Esophagus squamous epithelium (tissue), 5 donors: ENCODE results near the gene ZNF496. TPM values are rescaled to one million over a fixed set of nuclear protein-coding genes. Genes with fewer than 3 reads are reported as not detected.
"Not testable (repeated sequence)": the region's sequence is repeated elsewhere in the genome, so short reads cannot be mapped to it uniquely, and the experiment has no call there.

ENCODE experiments used
- DNase-seq: peaks from one replicate; lab custom pipeline; 2025; lab: John Stamatoyannopoulos, UW
- H3K27ac ChIP-seq, 4 donors: fragments of 200-600 bp; sonication (generic); one replicate each; pipeline ENCODE4 v1.5.1; 2016 to 2019; ENCODE audit warnings: mild to moderate bottlenecking in 1 of 4
- H3K27me3 ChIP-seq, 4 donors: fragments of 200-600 bp; sonication (generic); 1 replicate in 3 of 4; 2 replicates in 1 of 4; pipeline versions ENCODE4 v1.5.1 to v1.6.0; 2017 to 2021; ENCODE audit warnings: antibody characterized with exemption in 1 of 4
- H3K36me3 ChIP-seq, 3 donors: fragments of 200-600 bp; sonication (generic); one replicate each; pipeline ENCODE4 v1.5.1; 2016 to 2019
- H3K4me1 ChIP-seq, 3 donors: fragments of 200-600 bp; sonication (generic); one replicate each; pipeline ENCODE4 v1.5.1; 2017 to 2019
- H3K4me3 ChIP-seq, 4 donors: fragments of 200-600 bp; sonication (generic); 1 replicate in 3 of 4; 2 replicates in 1 of 4; pipeline ENCODE4 v1.5.1; 2016 to 2019; ENCODE audit warnings: mild to moderate bottlenecking in 2 of 4, moderate library complexity in 1 of 4
- H3K9me3 ChIP-seq, 3 donors: fragments of 200-600 bp; sonication (generic); one replicate each; pipeline ENCODE4 v1.5.1; 2016 to 2019
- CTCF ChIP-seq, 6 experiments: fragments of 450-650 bp in 4 of 6; fragments of 200-600 bp in 2 of 6; sonication (generic) in 2 of 6; IDR thresholded peaks; one replicate each; pipeline ENCODE4 v1.5.1; 2016 to 2019; ENCODE audit warnings: antibody characterized with exemption in 6 of 6, mild to moderate bottlenecking in 4 of 6, moderate library complexity in 4 of 6
- POLR2A ChIP-seq, 4 donors: fragments of 450-650 bp; IDR thresholded peaks; one replicate each; pipeline ENCODE4 v1.6.1; 2017; ENCODE audit warnings: antibody characterized with exemption in 4 of 4, mild to moderate bottlenecking in 4 of 4, moderate library complexity in 3 of 4
- WGBS, 2 donors: methylation state at CpG; one replicate each; pipeline ENCODE4 v1.1.5; 2018; 5-methylcytosine and 5-hydroxymethylcytosine counted together
- intact Hi-C: fragments of 100-400 bp; cut with DNase I; formaldehyde crosslinking; loops from one replicate; pipeline ENCODE4 v1.15.0; 2022
- total RNA-seq, 4 donors: library from RNA; depleted of rRNA; stranded (reverse); fragments of >200 nt; gene quantifications; one replicate each; pipeline ENCODE4 v1.1.0, GENCODE V29; 2016
- donor health status: DM: yes; HTN: yes; CAD: no.

The ZNF496 gene
- total RNA-seq, 4 donors from 2014 or later = 8.9 to 21.2 (median 9.5) TPM

GRCh38 chr1:247294282-247294681 lies 37.4 kb downstream of the ZNF496 start:
- H3K4me3 ChIP-seq = no peak overlapping the region
- 70 to 82% methylated on average over 3 to 4 of the region's 5 CpGs for WGBS, 2 donors
- no peak overlapping the region for H3K27ac ChIP-seq
- peaks cover 0 to 6% (median 0%) of the 10 kb centered on the region in 3 donors for H3K36me3 ChIP-seq
- H3K9me3 ChIP-seq = no peaks in the 10 kb centered on the region
- no peak for DNase-seq
- TF ChIP-seq CTCF (IDR thresholded peaks at IDR 0.05) (no peak), POLR2A (IDR thresholded peaks at IDR 0.05) (no peak)
- intact Hi-C loops = no loop called here
- H3K27me3 ChIP-seq = no peaks in the 10 kb centered on the region
- H3K4me1 ChIP-seq = no peaks in the 10 kb centered on the region

GRCh38 chr1:247293047-247293446 lies 38.6 kb downstream of the ZNF496 start:
- Histone ChIP-seq H3K9me3 (no peaks in the 10 kb centered on the region), H3K36me3 (no peaks in the 10 kb centered on the region), H3K27ac (no peak overlapping the region), H3K4me3 (no peak overlapping the region), H3K4me1 (no peaks in the 10 kb centered on the region), H3K27me3 (no peaks in the 10 kb centered on the region)
- 76 to 96% methylated on average over 5 to 7 of the region's 7 CpGs for WGBS, 2 donors
- DNase-seq = no peak
- no peak for TF ChIP-seq CTCF (IDR thresholded peaks at IDR 0.05)
- no peak for TF ChIP-seq POLR2A (IDR thresholded peaks at IDR 0.05)
- intact Hi-C loops = no loop called here

- Histone ChIP-seq H3K9me3 (peaks cover 0 to 9% (median 0%) of the 10 kb centered on the region in 3 donors), H3K27ac (no peak overlapping the region), H3K27me3 (no peaks in the 10 kb centered on the region), H3K4me3 (no peak overlapping the region), H3K4me1 (no peaks in the 10 kb centered on the region), H3K36me3 (no peaks in the 10 kb centered on the region)
- TF ChIP-seq POLR2A (IDR thresholded peaks at IDR 0.05) = no peak
- TF ChIP-seq CTCF (IDR thresholded peaks at IDR 0.05) = no peak
- WGBS, 2 donors = 63 to 72% methylated on average over 6 to 14 of the region's 17 CpGs
- intact Hi-C loops = no loop called here
- no peak for DNase-seq
These were observed 39.7 kb downstream of the ZNF496 start for GRCh38 chr1:247291833-247292561.

GRCh38 chr1:247291161-247291560 lies 40.5 kb downstream of the ZNF496 start:
- H3K4me3 ChIP-seq = no peak overlapping the region
- intact Hi-C loops = no loop called here
- H3K4me1 ChIP-seq = no peaks in the 10 kb centered on the region
- WGBS, 2 donors = 93 to 100% methylated on average over 3 to 7 of the region's 9 CpGs
- H3K27ac ChIP-seq = no peak overlapping the region
- H3K27me3 ChIP-seq = no peaks in the 10 kb centered on the region
- TF ChIP-seq POLR2A (IDR thresholded peaks at IDR 0.05) (no peak), CTCF (IDR thresholded peaks at IDR 0.05) (no peak)
- no peaks in the 10 kb centered on the region for H3K36me3 ChIP-seq
- H3K9me3 ChIP-seq = peaks cover 0 to 9% (median 0%) of the 10 kb centered on the region in 3 donors
- no peak for DNase-seq

- Histone ChIP-seq H3K4me3 (no peak overlapping the region), H3K27ac (no peak overlapping the region), H3K36me3 (no peaks in the 10 kb centered on the region), H3K4me1 (no peaks in the 10 kb centered on the region), H3K27me3 (no peaks in the 10 kb centered on the region), H3K9me3 (peaks cover 0 to 9% (median 0%) of the 10 kb centered on the region in 3 donors)
- WGBS, 2 donors = 92 to 94% methylated on average over 12 to 20 of the region's 20 CpGs
- TF ChIP-seq CTCF (IDR thresholded peaks at IDR 0.05) (no peak), POLR2A (IDR thresholded peaks at IDR 0.05) (no peak)
- intact Hi-C loops = no loop called here
- DNase-seq = no peak
These were observed 41.1 kb downstream of the ZNF496 start for GRCh38 chr1:247290576-247290975.

GRCh38 chr1:247289274-247289892 lies 42.3 kb downstream of the ZNF496 start:
- DNase-seq, intact Hi-C loops, H3K27me3 ChIP-seq, H3K4me1 ChIP-seq, H3K9me3 ChIP-seq, H3K4me3 ChIP-seq, H3K36me3 ChIP-seq, H3K27ac ChIP-seq: not testable (repeated sequence)
- 91 to 94% methylated on average over 13 to 18 of the region's 19 CpGs for WGBS, 2 donors
